Measurements from ENCODE around the gene TTYH3.

TTYH3 gene

GRCh38 chr7:2708547-2709310 lies 76.9 kb downstream of the TTYH3 start:
- DNase-seq (ENCODE audit: low read depth): no peak

DNA sequence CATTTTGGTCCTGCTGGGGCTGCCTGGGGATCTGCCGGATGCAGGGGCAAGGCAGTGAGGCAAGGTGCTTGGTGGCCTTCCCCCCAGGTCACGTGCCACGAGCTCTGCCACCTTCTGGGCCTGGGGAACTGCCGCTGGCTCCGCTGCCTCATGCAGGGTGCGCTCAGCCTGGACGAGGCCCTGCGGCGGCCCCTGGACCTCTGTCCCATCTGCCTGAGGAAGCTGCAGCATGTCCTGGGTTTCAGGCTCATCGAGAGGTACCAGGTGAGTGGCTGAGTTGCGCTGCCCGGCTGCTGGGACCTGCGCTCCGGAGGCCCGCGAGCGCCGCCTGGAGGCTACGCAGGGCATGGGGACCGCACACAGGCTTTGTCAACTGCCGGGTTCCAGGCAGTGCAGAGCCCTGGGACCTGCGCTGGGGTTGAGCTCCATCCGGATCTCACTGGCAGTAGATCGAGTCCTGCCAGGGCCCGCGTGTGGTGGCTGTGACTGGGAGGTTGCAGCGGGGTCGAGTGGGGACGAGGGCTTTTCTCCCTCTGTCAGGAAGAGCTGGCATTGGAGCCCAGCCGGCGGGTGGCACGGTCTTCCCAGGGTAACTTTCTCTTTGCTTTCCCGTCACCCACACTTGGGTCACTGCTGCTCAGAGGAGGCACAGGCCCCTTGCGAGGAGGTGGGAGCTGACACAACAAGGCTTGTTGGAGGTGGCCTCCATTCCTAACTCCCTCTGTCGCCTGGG lies 77.9 kb downstream of the TTYH3 start:
- DNase-seq (ENCODE audit: low read depth): peak; percentile 48

DNA sequence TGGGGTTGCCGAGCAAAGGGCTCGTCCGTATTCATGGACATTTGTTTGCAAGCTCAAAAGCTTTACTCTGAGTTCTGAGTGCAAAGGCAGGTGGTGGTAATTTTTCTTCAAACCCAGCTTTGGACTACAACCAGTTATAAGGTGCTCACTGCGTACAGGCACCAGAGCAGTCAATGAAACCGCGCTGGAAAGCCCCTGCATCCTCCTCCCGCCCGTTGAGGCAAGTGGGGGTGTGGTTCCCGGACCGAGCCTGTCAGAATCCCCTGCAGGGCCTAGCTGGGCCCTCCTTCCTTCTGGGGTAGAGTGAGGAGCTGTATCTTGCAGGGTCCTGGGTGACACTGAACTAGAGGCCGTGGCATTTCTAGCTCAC lies 78.5 kb downstream of the TTYH3 start:
- DNase-seq (ENCODE audit: low read depth): no peak

DNA sequence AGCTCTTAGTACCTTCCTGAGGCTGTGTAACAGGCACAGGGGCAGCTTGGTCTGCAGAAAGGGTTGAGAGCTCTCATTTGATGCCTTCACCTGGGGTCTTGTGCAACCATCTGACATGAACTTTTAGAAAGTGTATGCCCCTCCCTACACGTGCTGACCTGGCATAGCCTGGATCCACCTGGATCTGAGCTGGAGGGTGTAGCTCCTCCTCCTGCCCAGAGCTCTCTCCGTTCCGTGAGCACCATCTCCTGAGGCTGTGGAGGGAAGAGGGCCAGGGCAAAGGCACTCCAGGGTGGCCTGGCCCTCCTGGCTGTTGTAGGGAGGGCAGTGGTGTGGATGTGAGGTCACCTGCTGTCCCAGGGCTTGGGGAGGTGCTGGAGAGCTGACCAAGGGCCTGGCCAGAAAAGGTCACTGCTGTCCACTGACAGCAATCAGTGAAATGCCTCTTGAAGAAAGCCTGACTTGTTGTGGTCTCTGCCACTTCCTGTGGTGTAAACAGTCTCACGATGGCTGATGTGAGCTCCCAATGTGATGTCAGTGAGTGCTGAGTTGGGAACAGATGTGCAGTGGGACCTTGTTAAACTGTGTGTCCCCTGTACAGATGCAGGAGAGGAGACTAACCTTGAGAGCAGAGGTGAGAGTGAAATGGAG lies 79.2 kb downstream of the TTYH3 start:
- no peak for DNase-seq (ENCODE audit: low read depth)

DNA sequence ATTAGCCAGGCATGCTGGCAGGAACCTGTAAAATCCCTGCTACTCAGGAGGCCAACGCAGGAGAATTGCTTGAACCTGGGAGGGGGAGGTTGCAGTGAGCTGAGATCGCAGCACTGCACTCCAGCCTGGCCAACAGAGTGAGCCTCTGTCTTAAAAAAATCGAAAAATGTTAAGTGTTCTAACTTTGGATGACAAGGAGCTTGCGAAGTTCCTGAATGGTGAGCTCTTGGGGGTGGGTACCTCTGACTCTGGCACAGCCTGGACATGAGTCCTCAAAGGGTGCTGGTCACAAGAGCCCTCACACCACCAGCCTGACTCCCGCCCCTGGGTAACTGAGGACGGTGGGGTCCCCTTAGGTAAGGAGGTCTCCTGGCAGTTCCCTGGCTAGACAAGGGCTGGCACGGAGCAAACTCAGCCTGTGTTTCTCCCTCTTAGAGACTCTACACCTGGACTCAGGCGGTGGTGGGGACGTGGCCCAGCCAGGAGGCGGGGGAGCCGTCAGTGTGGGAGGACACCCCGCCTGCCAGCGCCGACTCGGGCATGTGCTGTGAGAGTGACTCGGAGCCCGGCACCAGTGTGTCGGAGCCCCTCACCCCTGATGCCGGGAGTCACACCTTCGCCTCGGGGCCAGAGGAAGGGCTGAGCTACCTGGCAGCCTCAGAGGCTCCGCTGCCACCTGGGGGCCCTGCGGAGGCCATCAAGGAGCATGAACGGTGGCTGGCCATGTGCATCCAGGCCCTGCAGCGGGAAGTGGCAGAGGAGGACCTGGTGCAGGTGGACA lies 80.3 kb downstream of the TTYH3 start:
- DNase-seq (ENCODE audit: low read depth): no peak

DNA sequence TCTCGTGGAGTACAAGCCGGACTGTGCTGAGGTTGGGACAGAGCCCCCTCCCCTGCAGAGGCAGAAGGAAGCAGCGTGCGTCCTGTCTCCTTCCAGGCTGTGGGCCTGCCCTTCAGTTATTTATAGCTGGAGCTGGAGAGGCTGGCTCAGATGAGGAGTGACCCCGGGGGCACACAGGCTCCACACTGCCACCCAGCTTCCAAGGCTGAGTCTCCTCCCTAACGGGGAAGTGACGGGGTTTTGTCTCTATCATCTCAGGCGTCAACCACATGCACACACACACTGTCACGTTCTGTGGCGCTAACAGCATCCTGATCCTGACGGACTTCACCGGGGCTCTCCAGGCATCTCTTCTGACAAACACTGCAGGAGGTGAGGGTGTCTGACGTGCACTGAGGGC lies 81.6 kb downstream of the TTYH3 start:
- DNase-seq (ENCODE audit: low read depth): no peak

GRCh38 chr7:2713978-2714377 lies 82.2 kb downstream of the TTYH3 start:
- no peak for DNase-seq (ENCODE audit: low read depth)

All from stimulated activated CD8-positive, alpha-beta memory T cell treated with anti-CD3 and anti-CD28 coated beads, Interleukin-7, amount 100 ng/mL, for 24 hours (primary cell).